ENCODE data around the gene SLCO4C1.
A peak's percentile ranks its signal among the peaks of the same experiment; 100 is the strongest.

SLCO4C1 gene

DNA sequence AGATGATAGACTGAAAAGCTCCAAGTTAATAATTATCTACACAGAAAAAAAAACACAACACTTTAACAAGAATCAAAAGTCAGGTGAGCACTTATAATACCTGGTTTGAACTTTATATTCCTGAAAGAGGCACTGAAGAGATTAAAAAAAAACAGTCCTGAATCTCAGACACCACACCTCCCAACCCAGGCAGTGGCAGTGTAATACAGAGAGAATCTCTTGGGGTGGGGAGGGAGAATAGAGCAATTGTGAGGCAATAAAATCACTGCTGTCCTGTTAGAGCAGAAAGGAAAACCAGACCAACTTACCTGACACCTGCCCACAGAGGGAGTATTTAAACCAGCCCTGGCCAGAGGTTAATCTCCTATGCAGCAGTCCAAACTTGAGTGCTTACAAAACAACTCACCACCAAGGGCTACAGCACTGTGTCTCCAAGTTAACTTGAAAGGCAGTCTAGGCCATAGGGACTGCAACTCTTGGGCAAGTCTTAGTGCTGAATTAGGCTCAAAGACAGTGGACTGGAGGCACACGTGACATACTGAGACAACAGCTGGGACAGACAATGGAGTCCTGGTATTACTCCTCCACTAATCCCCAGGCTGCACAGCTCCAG is 54.2 kb downstream of the SLCO4C1 start:
- no peak overlapping the region for H3K27ac ChIP-seq (ENCODE audit: low read length)

DNA sequence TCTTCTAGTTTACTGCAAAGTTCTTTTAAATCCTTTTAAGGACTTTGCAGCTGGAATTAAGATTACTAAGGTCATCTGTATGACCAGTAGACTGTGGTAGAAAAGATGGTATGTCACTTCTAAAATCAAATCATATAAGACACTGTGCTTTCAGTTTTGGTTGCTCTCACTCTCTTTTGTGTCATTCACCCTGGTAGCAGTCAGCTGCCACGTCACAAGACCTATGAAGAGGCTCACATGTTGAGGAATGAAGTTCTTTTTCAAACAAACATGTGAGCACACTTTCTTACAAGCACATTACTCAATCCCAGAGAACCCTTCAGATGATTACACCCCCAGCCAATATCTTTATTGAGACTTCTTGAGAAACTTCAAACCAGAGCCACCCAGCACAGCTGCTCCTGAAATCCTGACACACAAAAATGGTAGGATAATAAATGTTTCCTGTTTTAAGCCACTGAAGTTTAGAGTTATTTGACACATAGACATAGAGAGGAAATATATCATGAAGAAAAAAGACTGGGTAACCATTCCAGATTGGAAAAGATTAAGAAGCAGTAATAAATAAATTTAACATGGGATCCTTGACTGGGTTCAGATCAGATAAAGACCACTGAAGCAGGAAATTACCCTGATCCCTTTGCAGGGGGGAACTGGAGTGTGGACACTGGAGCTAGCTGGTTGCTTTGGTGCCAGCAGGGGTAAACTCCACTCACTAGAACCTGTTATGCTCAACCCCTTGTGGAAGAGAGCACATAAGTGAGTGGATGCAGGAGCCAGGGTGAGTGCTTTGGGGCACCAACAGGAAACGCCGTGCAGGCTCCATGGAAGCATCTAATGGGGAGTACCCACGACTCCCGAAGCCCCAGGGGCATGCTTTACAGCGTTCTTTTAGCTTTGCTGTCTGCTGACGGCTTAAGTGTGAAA is 64.1 kb downstream of the SLCO4C1 start:
- Histone ChIP-seq H2AFZ (ENCODE audit: low read depth, low read length) (no peak overlapping the region), H3K4me2 (ENCODE audit: insufficient read depth, low read length) (no peak overlapping the region), H4K20me1 (ENCODE audit: insufficient read depth, low read length) (no peaks in the 10 kb centered on the region), H3K36me3 (ENCODE audit: insufficient read depth, low read length) (no peaks in the 10 kb centered on the region), H3K27ac (ENCODE audit: low read length) (no peak overlapping the region), H3K27me3 (ENCODE audit: insufficient read depth, low read length, poor library complexity) (no peaks in the 10 kb centered on the region), H3K4me1 (ENCODE audit: insufficient read depth, low read length) (peaks cover 9% of the 10 kb centered on the region), H3K79me2 (ENCODE audit: insufficient read depth, low read length) (no peaks in the 10 kb centered on the region), H3K4me3 (ENCODE audit: low read depth in 1 of 2, low read length in 2 of 2) (no peak overlapping the region), H3K9ac (ENCODE audit: low read depth, low read length) (no peak overlapping the region), H3K9me3 (ENCODE audit: insufficient read depth, low read length, severe bottlenecking) (no peaks in the 10 kb centered on the region)
- no peak for TF ChIP-seq EZH2 (IDR thresholded peaks at IDR 0.05; ENCODE audit: borderline replicate concordance, low read depth, low read length, severe bottlenecking)
- TF ChIP-seq, protein P1, sequence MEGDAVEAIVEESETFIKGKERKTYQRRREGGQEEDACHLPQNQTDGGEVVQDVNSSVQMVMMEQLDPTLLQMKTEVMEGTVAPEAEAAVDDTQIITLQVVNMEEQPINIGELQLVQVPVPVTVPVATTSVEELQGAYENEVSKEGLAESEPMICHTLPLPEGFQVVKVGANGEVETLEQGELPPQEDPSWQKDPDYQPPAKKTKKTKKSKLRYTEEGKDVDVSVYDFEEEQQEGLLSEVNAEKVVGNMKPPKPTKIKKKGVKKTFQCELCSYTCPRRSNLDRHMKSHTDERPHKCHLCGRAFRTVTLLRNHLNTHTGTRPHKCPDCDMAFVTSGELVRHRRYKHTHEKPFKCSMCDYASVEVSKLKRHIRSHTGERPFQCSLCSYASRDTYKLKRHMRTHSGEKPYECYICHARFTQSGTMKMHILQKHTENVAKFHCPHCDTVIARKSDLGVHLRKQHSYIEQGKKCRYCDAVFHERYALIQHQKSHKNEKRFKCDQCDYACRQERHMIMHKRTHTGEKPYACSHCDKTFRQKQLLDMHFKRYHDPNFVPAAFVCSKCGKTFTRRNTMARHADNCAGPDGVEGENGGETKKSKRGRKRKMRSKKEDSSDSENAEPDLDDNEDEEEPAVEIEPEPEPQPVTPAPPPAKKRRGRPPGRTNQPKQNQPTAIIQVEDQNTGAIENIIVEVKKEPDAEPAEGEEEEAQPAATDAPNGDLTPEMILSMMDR (IDR thresholded peaks at IDR 0.05; ENCODE audit: borderline replicate concordance, extremely low read depth, low read length, poor library complexity, severe bottlenecking) = no peak
- DNase-seq = no peak
- no peak for ATAC-seq (ENCODE audit: insufficient read depth, low read depth)

More for the DNA sequence above, 54.2 kb downstream of the SLCO4C1 start:
- Histone ChIP-seq H3K4me2 (ENCODE audit: insufficient read depth, low read length) (no peak overlapping the region), H3K9ac (ENCODE audit: low read depth, low read length) (no peak overlapping the region), H2AFZ (ENCODE audit: low read depth, low read length) (no peak overlapping the region), H3K79me2 (ENCODE audit: insufficient read depth, low read length) (no peaks in the 10 kb centered on the region), H3K4me1 (ENCODE audit: insufficient read depth, low read length) (no peaks in the 10 kb centered on the region), H3K9me3 (ENCODE audit: insufficient read depth, low read length, severe bottlenecking) (no peaks in the 10 kb centered on the region), H3K36me3 (ENCODE audit: insufficient read depth, low read length) (no peaks in the 10 kb centered on the region), H4K20me1 (ENCODE audit: insufficient read depth, low read length) (no peaks in the 10 kb centered on the region), H3K4me3 (ENCODE audit: low read depth in 1 of 2, low read length in 2 of 2) (no peak overlapping the region), H3K27me3 (ENCODE audit: insufficient read depth, low read length, poor library complexity) (no peaks in the 10 kb centered on the region)
- no peak for DNase-seq
- TF ChIP-seq, protein P1 (IDR thresholded peaks at IDR 0.05; ENCODE audit: borderline replicate concordance, extremely low read depth, low read length, poor library complexity, severe bottlenecking) = no peak
- no peak for TF ChIP-seq EZH2 (IDR thresholded peaks at IDR 0.05; ENCODE audit: borderline replicate concordance, low read depth, low read length, severe bottlenecking)
- ATAC-seq (ENCODE audit: insufficient read depth, low read depth) = no peak

DNA sequence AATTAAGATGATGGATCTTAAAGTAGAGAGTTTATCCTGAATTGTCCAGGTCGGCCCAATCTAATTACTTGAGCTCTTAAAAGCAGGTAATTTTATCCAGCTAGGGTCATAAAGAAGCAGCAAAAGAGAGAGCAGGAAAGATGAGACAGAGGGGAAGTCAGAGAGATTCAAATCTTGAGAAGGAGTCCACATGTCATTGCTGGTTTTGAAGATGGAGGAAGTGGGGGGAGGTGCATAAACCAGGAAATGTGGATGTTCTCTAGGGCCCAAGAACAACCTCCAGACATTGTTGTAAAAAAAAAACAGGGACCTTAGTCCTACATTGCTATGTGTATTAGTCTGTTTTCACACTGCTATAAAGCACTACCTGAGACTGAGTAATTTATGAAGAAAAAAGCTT is 66.4 kb downstream of the SLCO4C1 start:
- H3K9me3 ChIP-seq (ENCODE audit: insufficient read depth, low read length, severe bottlenecking) = no peaks in the 10 kb centered on the region
- H2AFZ ChIP-seq (ENCODE audit: low read depth, low read length) = peak overlapping the region; percentile 63
- ATAC-seq (ENCODE audit: insufficient read depth, low read depth) (peak; percentile 80), DNase-seq (peak; percentile 22)
- no peaks in the 10 kb centered on the region for H3K36me3 ChIP-seq (ENCODE audit: insufficient read depth, low read length)
- TF ChIP-seq, protein P1 (IDR thresholded peaks at IDR 0.05; ENCODE audit: borderline replicate concordance, extremely low read depth, low read length, poor library complexity, severe bottlenecking) = no peak
- TF ChIP-seq EZH2 (IDR thresholded peaks at IDR 0.05; ENCODE audit: borderline replicate concordance, low read depth, low read length, severe bottlenecking) = no peak
- no peaks in the 10 kb centered on the region for H3K27me3 ChIP-seq (ENCODE audit: insufficient read depth, low read length, poor library complexity)
- no peaks in the 10 kb centered on the region for H3K79me2 ChIP-seq (ENCODE audit: insufficient read depth, low read length)
- peaks cover 9% of the 10 kb centered on the region for H3K4me1 ChIP-seq (ENCODE audit: insufficient read depth, low read length)
- no peak overlapping the region for H3K27ac ChIP-seq (ENCODE audit: low read length)
- H3K4me3 ChIP-seq (ENCODE audit: low read depth in 1 of 2, low read length in 2 of 2) = no peak overlapping the region
- no peak overlapping the region for H3K9ac ChIP-seq (ENCODE audit: low read depth, low read length)
- no peaks in the 10 kb centered on the region for H4K20me1 ChIP-seq (ENCODE audit: insufficient read depth, low read length)
- H3K4me2 ChIP-seq (ENCODE audit: insufficient read depth, low read length) = no peak overlapping the region

Data from DND-41 (cell line).